CD4-positive, CD25-positive, alpha-beta regulatory T cell (primary cell): Measurements from ENCODE around the gene NEUROD4. TPM values are rescaled to one million over a fixed set of nuclear protein-coding genes. Genes with fewer than 3 reads are reported as not detected.

Experiments used
- polyA plus RNA-seq, 4 donors: library from polyadenylated mRNA; unstranded; fragments of 300-500 nt; fragmentation: Illumina TruSeq; gene quantifications; one replicate each; pipeline ENCODE4 v1.2.3, GENCODE V29; 2021
- total RNA-seq: library from RNA; stranded (reverse); gene quantifications from one replicate; pipeline ENCODE4 v1.2.3, GENCODE V29; 2022

NEUROD4 gene
- total and polyA plus RNA-seq, 5 donors from 2014 or later = not detected

Other genes starting within 250 kb of the NEUROD4 start
- gene MUCL1, start 165.5 kb upstream of the NEUROD4 start, total RNA-seq = not detected
- not detected for gene MUCL1, start 165.5 kb upstream of the NEUROD4 start, polyA plus RNA-seq
- 93.8 TPM for gene TESPA1, start 35.2 kb upstream of the NEUROD4 start, total RNA-seq
- gene TESPA1, start 35.2 kb upstream of the NEUROD4 start, polyA plus RNA-seq = 100 to 1,000 TPM in 2 of 4 donors, 10 to 100 TPM in 2; 78.0 to 121 (median 100) TPM
- not detected for gene OR9K2, start 106.4 kb downstream of the NEUROD4 start, total RNA-seq
- not detected for gene OR9K2, start 106.4 kb downstream of the NEUROD4 start, polyA plus RNA-seq
- not detected for gene OR10A7, start 201.1 kb downstream of the NEUROD4 start, total RNA-seq
- gene OR10A7, start 201.1 kb downstream of the NEUROD4 start, polyA plus RNA-seq = not detected
- gene OR6C74, start 224.6 kb downstream of the NEUROD4 start, total RNA-seq = not detected
- not detected for gene OR6C74, start 224.6 kb downstream of the NEUROD4 start, polyA plus RNA-seq